WTC11 (cell line): ENCODE results near the gene ATN1.
A peak's percentile ranks its signal among the peaks of the same experiment; 100 is the strongest.

Experiments used
- CBFB ChIP-seq: sonication (generic); formaldehyde crosslinking; IDR thresholded peaks from 2 replicates; pipeline ENCODE4 v1.8.1; 2022; ENCODE audit warnings: mild to moderate bottlenecking, low read depth, missing genetic modification reagents
- JUN ChIP-seq: sonication (generic); formaldehyde crosslinking; IDR thresholded peaks from 2 replicates; pipeline ENCODE4 v1.8.0; 2023; ENCODE audit warnings: mild to moderate bottlenecking, missing genetic modification reagents
- NR1H2 ChIP-seq: sonication (generic); formaldehyde crosslinking; IDR thresholded peaks from 2 replicates; pipeline ENCODE4 v1.9.0; 2021; ENCODE audit warnings: mild to moderate bottlenecking, moderate library complexity, missing genetic modification reagents
- NR3C1 ChIP-seq: sonication (generic); formaldehyde crosslinking; conservative IDR thresholded peaks from 2 replicates; pipeline ENCODE4 v1.8.1; 2023; ENCODE audit warnings: low read depth, mild to moderate bottlenecking, missing genetic modification reagents
- PRRX2 ChIP-seq: fragments of 250-450 bp; sonication (Bioruptor Pico); IDR thresholded peaks from 2 replicates; pipeline ENCODE4 v1.8.0; 2021; ENCODE audit warnings: mild to moderate bottlenecking
- SOX15 ChIP-seq: fragments of 250-450 bp; sonication (Bioruptor Pico); IDR thresholded peaks from 2 replicates; pipeline ENCODE4 v1.9.0; 2021; ENCODE audit warnings: mild to moderate bottlenecking
- TCF7 ChIP-seq: sonication (generic); formaldehyde crosslinking; IDR thresholded peaks from 2 replicates; pipeline ENCODE4 v1.8.0; 2022; ENCODE audit warnings: mild to moderate bottlenecking, low read depth, missing genetic modification reagents, moderate library complexity
- USF2 ChIP-seq: sonication (generic); formaldehyde crosslinking; IDR thresholded peaks from 2 replicates; pipeline ENCODE4 v1.8.1; 2023; ENCODE audit warnings: mild to moderate bottlenecking, missing genetic modification reagents, moderate library complexity
- ZNF121 ChIP-seq: sonication (generic); formaldehyde crosslinking; IDR thresholded peaks from 2 replicates; pipeline ENCODE4 v1.8.0; 2023; ENCODE audit warnings: missing genetic modification reagents
- ZNF416 ChIP-seq: fragments of 250-450 bp; sonication (Bioruptor Pico); IDR thresholded peaks from 2 replicates; pipeline ENCODE4 v1.9.0; 2021; ENCODE audit warnings: mild to moderate bottlenecking, inconsistent platforms
- TF ChIP-seq, protein P1 (sequence below): fragments of 200-600 bp; IDR thresholded peaks from 2 replicates; pipeline ENCODE4 v1.8.0; 2022; ENCODE audit warnings: antibody characterized with exemption

DNA sequence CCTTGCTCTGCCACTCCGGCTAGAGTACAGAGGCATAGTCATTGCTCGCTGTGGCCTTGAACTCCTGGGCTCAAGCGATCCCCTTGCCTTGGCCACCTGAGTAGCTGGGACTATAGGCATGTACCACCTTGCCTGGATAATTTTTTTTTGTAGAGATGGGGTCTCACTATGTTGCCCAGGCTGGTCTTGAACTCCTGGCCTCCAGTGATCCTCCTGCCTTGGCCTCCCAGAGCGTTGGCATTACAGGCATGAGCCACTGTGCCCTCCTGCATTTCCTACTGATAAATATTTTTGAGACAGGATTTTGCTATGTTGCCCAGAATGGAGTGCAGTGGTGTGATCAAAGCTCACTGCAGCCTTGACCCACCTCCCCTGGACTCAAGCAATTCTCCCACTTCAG lies 52.3 kb downstream of the ATN1 start:
- TF ChIP-seq, protein P1, sequence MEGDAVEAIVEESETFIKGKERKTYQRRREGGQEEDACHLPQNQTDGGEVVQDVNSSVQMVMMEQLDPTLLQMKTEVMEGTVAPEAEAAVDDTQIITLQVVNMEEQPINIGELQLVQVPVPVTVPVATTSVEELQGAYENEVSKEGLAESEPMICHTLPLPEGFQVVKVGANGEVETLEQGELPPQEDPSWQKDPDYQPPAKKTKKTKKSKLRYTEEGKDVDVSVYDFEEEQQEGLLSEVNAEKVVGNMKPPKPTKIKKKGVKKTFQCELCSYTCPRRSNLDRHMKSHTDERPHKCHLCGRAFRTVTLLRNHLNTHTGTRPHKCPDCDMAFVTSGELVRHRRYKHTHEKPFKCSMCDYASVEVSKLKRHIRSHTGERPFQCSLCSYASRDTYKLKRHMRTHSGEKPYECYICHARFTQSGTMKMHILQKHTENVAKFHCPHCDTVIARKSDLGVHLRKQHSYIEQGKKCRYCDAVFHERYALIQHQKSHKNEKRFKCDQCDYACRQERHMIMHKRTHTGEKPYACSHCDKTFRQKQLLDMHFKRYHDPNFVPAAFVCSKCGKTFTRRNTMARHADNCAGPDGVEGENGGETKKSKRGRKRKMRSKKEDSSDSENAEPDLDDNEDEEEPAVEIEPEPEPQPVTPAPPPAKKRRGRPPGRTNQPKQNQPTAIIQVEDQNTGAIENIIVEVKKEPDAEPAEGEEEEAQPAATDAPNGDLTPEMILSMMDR = no peak
- TF ChIP-seq NR3C1 (CRISPR knock-in tag) = no peak
- no peak for TF ChIP-seq SOX15 (CRISPR knock-in tag)
- TF ChIP-seq TCF7 (CRISPR knock-in tag) = no peak
- TF ChIP-seq USF2 (CRISPR knock-in tag) = no peak
- no peak for TF ChIP-seq CBFB
- no peak for TF ChIP-seq PRRX2 (CRISPR knock-in tag)
- TF ChIP-seq ZNF121 (CRISPR knock-in tag) = peak; percentile 92
- TF ChIP-seq NR1H2 (CRISPR knock-in tag) = no peak
- TF ChIP-seq JUN (CRISPR knock-in tag) = no peak
- no peak for TF ChIP-seq ZNF416 (CRISPR knock-in tag)
